Right atrium auricular region (tissue), 2 donors: ENCODE results near the gene CEP104. TPM values are rescaled to one million over a fixed set of nuclear protein-coding genes. Genes with fewer than 3 reads are reported as not detected.
"Not testable (repeated sequence)": the region's sequence is repeated elsewhere in the genome, so short reads cannot be mapped to it uniquely, and the experiment has no call there.

Experiments used
- DNase-seq: peaks from one replicate; pipeline ENCODE4 v3.0.0-alpha.2; 2019; ENCODE audit warnings: low spot score
- H3K27ac ChIP-seq, 2 donors: fragments of 200-600 bp; sonication (generic); 1 replicate in 1 of 2; 2 replicates in 1 of 2; pipeline ENCODE4 v1.5.1; 2016 to 2019
- H3K27me3 ChIP-seq, 2 donors: fragments of 200-600 bp; sonication (generic); one replicate each; pipeline versions ENCODE4 v1.5.1 to v1.6.0; 2017 to 2019
- H3K36me3 ChIP-seq: fragments of 200-600 bp; sonication (generic); one replicate; pipeline ENCODE4 v1.5.1; 2016
- H3K4me1 ChIP-seq, 2 donors: fragments of 200-600 bp; sonication (generic); one replicate each; pipeline versions ENCODE4 v1.5.1 to v1.6.0; 2017 to 2019
- H3K4me3 ChIP-seq, 2 donors: fragments of 200-600 bp; sonication (generic); 1 replicate in 1 of 2; 2 replicates in 1 of 2; pipeline ENCODE4 v1.5.1; 2017 to 2019; ENCODE audit warnings: mild to moderate bottlenecking in 1 of 2, moderate library complexity in 1 of 2
- H3K9me3 ChIP-seq, 2 donors: fragments of 200-600 bp; sonication (generic); one replicate each; pipeline ENCODE4 v1.5.1; 2019
- total RNA-seq, 2 donors: library from RNA; depleted of rRNA; stranded (reverse); fragments of >200 nt; gene quantifications; one replicate each; pipeline ENCODE4 v1.1.0, GENCODE V29; 2016
- TF ChIP-seq, protein P1 (sequence below), 2 donors: fragments of 200-600 bp; sonication (generic); IDR thresholded peaks; one replicate each; pipeline ENCODE4 v1.5.1; 2019; ENCODE audit warnings: antibody characterized with exemption in 2 of 2

Gene CEP104
- total RNA-seq, 2 donors from 2014 or later: 21.7 to 25.9 TPM

- no peak overlapping the region for H3K4me3 ChIP-seq
- H3K4me1 ChIP-seq: no peaks in the 10 kb centered on the region
- H3K9me3 ChIP-seq: no peaks in the 10 kb centered on the region
- no peak for DNase-seq
- H3K36me3 ChIP-seq: peaks cover 18% of the 10 kb centered on the region
- TF ChIP-seq, protein P1, sequence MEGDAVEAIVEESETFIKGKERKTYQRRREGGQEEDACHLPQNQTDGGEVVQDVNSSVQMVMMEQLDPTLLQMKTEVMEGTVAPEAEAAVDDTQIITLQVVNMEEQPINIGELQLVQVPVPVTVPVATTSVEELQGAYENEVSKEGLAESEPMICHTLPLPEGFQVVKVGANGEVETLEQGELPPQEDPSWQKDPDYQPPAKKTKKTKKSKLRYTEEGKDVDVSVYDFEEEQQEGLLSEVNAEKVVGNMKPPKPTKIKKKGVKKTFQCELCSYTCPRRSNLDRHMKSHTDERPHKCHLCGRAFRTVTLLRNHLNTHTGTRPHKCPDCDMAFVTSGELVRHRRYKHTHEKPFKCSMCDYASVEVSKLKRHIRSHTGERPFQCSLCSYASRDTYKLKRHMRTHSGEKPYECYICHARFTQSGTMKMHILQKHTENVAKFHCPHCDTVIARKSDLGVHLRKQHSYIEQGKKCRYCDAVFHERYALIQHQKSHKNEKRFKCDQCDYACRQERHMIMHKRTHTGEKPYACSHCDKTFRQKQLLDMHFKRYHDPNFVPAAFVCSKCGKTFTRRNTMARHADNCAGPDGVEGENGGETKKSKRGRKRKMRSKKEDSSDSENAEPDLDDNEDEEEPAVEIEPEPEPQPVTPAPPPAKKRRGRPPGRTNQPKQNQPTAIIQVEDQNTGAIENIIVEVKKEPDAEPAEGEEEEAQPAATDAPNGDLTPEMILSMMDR (IDR thresholded peaks at IDR 0.05): no peak
- H3K27me3 ChIP-seq: no peaks in the 10 kb centered on the region
- H3K27ac ChIP-seq: no peak overlapping the region
These were observed 42.9 kb downstream of the CEP104 start for GRCh38 chr1:3814065-3814464.

DNA sequence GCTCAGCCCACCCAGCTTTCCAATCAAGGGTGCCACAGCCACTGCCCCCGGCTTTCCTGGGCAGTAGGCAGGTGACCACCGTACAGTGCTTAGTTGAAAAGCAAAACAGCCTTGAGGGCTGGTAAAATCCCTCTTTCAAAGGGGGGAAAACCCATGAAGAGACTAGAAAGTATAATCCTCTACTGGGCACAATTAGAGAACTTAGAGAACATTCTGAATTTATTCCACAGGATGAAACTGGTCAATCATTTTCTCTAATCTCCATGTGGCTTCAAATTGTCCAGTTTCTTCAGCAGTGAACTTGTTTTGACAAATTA, 45.5 kb downstream of the CEP104 start:
- TF ChIP-seq, protein P1 (IDR thresholded peaks at IDR 0.05): no peak
- no peak for DNase-seq
- Histone ChIP-seq H3K9me3 (no peaks in the 10 kb centered on the region), H3K4me1 (no peaks in the 10 kb centered on the region), H3K27me3 (no peaks in the 10 kb centered on the region), H3K36me3 (peaks cover 18% of the 10 kb centered on the region), H3K4me3 (no peak overlapping the region), H3K27ac (no peak overlapping the region)

DNA sequence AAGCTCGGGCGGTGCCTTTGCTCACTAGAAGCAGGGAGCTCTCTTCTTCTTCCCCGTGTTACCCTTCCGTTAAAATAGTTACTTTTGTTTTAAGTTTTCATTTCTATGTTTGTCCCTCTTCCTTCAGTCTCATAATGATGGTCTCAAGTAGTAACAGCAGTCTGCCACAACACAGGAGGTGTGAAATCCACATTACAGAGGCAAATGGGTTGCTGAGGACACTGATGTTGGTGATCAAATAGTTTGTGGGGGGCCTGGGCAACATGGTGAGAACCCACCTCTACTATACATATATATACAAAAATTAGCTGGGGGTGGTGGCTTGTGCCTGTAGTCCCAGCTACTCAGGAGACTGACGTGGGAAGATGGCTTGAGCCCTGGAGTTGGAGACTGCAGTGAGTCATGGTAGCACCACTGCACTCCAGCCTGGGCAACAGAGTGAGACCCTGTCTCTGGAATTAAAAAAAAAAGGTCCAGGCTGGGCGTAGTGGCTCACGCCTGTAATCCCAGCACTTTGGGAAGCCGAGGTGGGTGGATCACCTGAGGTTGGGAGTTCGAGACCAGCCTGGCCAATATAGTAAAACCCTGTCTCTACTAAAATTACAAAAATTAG, 46.8 kb downstream of the CEP104 start:
- DNase-seq: not testable (repeated sequence)

DNA sequence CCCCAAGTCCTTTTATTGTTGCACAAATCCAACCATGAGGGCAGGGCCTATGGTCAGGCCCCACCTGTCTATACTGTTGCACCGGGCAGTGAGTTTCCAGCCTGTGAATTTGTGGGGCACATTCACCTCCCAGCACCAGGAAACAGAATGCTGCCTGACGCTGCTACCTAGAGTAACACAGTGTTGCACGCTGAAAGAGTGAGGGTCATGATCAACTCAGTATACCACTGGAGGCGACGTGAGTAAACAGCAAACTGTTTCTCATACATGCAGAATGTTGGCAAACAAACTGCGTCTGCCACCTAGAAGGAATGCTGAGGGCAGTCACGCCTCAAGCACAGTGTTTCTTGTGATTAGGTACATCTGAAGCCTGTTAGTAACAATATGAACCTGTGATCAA, 47.3 kb downstream of the CEP104 start:
- Histone ChIP-seq H3K27me3 (no peaks in the 10 kb centered on the region), H3K9me3 (no peaks in the 10 kb centered on the region), H3K4me3 (no peak overlapping the region), H3K27ac (no peak overlapping the region), H3K4me1 (no peaks in the 10 kb centered on the region), H3K36me3 (peaks cover 4% of the 10 kb centered on the region)
- DNase-seq: no peak
- TF ChIP-seq, protein P1 (IDR thresholded peaks at IDR 0.05): no peak

More for the DNA sequence above, 46.8 kb downstream of the CEP104 start:
- H3K4me3 ChIP-seq, H3K27ac ChIP-seq, H3K4me1 ChIP-seq, H3K27me3 ChIP-seq, H3K36me3 ChIP-seq, H3K9me3 ChIP-seq: not testable (repeated sequence)

GRCh38 chr1:3807769-3808168, 49.2 kb downstream of the CEP104 start:
- no peaks in the 10 kb centered on the region for H3K4me1 ChIP-seq
- no peaks in the 10 kb centered on the region for H3K27me3 ChIP-seq
- no peak overlapping the region for H3K27ac ChIP-seq
- TF ChIP-seq, protein P1 (IDR thresholded peaks at IDR 0.05): no peak
- H3K4me3 ChIP-seq: no peak overlapping the region
- DNase-seq: no peak
- H3K36me3 ChIP-seq: no peaks in the 10 kb centered on the region
- no peaks in the 10 kb centered on the region for H3K9me3 ChIP-seq

DNA sequence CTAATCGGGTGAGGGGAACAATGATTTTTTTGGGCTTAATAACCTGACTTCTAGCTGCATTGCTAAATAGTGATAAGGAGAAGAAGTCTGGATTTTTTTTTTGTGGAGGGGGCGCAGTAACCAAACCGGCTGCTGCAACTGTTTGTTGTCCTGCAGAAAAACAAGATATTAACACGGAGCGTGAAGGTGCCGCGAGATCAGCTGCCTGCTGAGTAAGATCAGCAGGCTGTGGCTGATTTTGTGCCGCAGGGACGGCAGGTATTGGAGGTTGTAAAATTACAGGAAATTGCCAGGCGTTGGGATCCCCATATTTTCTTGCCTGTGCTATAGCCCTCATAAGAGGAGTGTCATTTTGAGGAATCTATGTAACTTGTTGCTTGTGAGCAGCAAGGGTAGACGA, 52.0 kb downstream of the CEP104 start:
- Histone ChIP-seq H3K4me1 (no peaks in the 10 kb centered on the region), H3K27me3 (no peaks in the 10 kb centered on the region)
- DNase-seq: no peak

DNA sequence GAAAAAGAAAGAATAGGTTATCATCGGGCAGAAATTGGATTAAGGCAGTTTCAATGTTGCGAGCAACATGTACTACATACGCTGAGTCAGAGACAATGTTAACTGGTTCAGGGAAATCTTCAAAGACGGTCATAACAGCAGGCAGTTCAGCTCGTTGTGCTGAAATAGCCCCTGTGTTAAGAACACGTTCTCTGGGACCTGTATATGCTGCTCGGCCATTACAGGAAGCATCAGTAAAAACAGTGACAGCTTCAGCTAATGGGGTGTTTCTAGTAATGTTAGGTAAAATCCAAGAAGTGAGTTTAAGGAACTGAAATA, 52.4 kb downstream of the CEP104 start:
- not testable (repeated sequence) for H3K36me3 ChIP-seq, DNase-seq, H3K4me1 ChIP-seq, H3K27me3 ChIP-seq, H3K27ac ChIP-seq, H3K9me3 ChIP-seq, H3K4me3 ChIP-seq

More for the DNA sequence above, 52.0 kb downstream of the CEP104 start:
- Histone ChIP-seq H3K27ac (no peak overlapping the region), H3K9me3 (no peaks in the 10 kb centered on the region), H3K4me3 (no peak overlapping the region), H3K36me3 (no peaks in the 10 kb centered on the region)
- TF ChIP-seq, protein P1 (IDR thresholded peaks at IDR 0.05): no peak
